ENCODE results near the gene SYNE1.
"Not testable (repeated sequence)": the region's sequence is repeated elsewhere in the genome, so short reads cannot be mapped to it uniquely, and the experiment has no call there.

Gene SYNE1

DNA sequence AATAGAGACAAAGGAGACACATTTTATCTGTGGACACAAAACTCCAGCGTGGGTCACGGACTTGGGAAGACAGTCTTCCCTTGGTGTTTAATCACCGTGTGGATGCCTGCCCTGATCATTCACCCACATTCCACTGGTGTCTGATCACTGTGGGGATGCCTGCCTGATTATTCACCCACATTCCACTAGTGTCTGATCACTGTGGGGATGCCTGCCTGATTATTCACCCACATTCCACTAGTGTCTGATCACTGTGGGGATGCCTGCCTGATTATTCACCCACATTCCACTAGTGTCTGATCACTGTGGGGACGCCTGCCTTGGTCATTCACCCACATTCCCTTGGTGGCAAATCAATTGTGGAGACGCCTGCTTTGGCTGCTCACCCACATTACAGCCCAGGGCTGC is 146.2 kb downstream of the SYNE1 start:
- not testable (repeated sequence) for DNase-seq

DNA sequence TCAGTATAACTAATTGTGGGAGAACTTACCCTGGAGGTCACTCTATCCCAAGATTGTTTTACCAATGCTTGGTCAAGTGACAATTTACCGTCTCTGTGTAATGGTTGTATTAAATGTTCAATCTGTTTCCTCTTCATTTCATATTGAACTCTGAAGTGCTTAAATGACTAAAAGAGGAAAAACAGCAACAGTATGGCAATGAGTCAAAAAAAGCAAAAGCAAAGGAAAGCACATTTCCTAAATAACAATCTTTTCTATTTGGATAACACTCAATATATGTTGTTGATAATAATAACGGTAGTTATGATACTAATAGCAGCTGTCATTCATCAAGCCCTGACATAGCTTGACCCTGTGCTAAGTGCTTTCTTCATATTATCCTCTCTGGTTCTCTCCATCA is 152.4 kb downstream of the SYNE1 start:
- DNase-seq, result no peak

DNA sequence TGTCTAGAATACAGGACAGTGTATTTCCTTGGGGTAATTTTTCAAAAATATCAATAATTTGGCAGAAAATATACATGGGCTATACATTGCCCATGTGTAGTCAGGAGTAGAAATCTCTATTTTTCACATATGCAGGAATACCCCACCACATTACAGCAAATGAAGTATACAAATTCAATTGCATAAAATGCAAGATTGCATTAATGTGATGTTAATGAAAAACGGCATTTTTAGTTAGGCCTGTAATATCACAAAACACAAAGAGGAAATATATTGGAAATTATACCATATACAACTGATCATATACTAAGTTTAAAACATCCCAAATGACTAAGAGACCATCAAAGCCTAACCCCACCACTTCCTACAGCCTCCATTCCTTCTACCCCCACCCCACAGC is 154.9 kb downstream of the SYNE1 start:
- DNase-seq, result no peak

DNA sequence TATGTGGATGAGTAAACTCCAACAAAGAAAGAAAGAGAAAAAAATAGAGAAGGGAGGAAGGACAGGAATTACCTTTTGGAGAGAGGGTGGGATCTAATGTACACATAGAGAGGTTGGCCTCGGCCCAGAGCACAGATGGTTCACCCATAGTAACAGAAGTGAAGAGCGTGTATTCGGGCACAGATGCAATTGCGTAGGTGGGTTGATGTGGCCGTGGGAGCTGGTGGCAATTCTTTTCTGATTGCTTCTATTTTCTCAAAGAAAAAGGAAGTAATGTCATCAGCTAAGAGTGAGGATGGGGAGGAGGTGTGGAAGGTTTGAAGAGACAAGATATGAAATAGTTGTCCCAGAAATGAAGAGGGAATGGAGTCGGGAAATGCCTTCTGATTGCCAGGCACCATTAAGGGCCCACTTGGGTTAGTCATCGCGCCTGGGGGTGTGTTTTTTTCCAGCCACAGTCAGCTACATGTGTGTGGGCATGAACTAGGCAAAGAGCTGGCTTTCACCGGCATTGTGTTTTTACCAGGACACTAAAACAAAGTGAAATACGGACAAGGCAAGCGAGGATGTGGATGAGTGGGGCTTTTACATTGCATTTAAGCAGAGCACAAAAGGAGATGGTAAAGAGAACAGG is 158.7 kb downstream of the SYNE1 start:
- no peak for DNase-seq

DNA sequence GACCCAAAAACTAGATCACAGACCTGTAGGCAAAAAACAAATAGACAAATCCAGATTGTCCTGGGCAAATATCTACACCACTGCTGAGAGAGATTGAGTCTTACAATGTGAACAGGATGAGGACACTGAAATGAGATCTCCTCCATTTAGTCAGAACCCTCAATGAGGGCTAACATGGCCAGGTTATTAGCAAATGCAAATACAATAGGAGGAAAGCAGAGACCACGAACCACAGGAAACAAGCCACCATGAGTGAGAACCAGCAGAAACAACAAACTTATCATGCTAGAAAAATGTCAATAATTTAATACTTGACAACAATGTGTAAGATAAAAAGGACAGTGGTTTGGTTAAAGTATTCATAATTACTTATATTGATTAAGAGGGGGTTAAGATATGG is 162.8 kb downstream of the SYNE1 start:
- no peak for DNase-seq

DNA sequence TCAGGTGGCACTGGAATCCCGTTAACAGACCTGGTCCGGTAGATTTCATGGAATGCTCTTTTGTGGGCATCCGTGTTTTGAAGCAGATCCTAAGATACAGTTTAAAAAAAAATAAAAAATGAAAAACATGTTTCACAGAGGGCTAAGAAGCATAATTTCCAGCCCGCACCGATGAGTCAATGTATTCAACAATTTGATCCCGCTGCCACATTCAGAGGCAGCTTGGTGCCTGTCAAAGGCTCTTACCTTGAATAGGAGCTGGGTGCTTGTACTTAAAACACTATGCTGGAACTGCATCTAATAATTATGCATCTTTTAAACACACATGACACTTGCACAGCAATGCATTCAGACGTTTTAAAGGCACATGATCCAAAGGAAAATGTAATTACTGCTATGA is 164.8 kb downstream of the SYNE1 start:
- no peak for DNase-seq

DNA sequence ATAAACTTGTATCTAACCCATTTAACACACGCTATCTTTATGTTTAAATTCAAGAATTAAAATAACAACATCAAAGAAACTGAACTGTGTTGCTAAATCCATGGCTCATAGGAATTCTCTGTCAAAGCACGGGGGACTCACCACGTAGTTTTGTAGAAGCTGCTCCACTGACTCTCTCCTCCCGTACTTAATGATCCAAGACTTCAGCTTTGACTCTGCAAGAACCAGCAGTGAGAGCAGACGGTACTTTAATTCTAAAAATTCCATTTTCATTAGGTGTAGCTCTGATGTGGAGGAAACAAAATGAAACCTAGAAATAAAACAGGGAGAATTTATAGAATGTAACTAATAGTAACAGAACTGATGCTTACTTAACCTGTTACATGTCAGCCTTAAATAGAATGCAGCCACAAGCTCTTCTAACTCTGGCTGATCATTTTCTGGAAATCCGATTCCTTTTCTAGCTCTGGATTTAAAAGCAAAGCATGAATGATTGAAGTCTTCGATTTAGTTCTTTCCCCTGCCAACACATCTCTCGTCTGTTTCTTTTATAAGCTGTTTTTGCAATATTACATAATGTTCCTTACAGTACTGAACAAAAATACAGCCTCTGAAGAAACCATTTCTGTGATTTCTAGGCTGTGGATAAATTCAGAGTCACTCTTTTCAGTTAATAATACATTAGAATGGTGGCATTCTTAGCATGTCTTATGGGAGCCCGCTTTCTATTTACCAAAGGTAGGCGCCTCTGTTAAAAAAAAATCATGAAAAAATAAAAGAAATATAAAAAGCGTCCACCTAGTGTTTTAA is 165.5 kb downstream of the SYNE1 start:
- DNase-seq, result no peak

DNA sequence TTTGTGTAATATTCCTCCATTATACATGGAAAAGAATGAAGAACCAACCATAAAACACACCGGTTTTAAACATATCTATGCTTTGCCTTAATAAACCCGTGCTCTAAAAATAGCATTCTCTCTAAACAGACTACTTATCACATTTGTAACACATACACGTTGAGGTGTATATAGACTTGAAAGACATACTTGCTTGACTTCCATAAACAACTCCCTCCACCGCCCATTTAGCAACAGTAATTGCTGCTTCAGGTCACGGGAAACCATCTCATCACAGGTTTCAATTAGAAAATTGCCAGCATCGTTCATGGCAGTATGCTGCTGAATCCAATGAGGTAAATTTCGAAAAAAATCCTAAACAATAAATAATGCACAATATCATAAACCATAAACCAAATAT is 174.0 kb downstream of the SYNE1 start:
- DNase-seq, result no peak

DNA sequence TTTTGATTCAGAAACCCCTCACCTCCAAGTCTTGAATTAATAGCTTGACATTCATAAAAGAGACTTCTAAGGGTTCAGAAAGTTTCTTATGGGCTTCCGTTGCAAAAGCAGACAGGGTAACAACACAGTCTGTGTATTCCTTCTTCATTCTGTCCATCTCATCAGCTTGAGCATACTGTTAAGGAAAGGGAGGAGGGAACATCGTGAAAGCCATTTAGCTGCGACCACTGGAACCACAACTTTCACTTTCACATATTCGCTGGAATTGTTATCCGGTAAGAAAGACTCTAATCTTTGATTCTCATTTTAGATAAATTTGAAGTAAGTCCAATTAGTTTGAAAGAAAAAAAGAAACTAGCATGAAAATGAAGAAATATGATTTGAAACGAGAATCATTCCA is 174.4 kb downstream of the SYNE1 start:
- DNase-seq, result peak in 1 of 4 experiments; percentile 7

DNA sequence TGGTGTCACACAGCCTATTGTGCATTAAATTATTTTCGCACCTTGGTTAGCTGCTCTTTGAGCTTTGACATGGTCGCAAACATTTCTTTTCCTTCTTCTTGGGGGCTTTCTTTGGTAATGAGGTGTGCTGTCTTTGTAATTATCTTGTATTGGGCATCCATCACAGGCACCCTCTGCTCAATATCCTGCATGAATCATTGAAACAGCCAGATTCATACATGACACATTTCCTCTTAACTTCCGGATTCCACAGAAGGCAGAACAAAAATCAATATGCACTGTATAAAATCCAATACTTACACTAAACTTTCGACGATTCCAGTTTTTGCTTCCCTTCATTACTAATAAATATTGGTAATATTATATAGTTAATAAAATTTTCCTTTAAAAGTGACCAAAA is 175.6 kb downstream of the SYNE1 start:
- DNase-seq, result no peak

DNA sequence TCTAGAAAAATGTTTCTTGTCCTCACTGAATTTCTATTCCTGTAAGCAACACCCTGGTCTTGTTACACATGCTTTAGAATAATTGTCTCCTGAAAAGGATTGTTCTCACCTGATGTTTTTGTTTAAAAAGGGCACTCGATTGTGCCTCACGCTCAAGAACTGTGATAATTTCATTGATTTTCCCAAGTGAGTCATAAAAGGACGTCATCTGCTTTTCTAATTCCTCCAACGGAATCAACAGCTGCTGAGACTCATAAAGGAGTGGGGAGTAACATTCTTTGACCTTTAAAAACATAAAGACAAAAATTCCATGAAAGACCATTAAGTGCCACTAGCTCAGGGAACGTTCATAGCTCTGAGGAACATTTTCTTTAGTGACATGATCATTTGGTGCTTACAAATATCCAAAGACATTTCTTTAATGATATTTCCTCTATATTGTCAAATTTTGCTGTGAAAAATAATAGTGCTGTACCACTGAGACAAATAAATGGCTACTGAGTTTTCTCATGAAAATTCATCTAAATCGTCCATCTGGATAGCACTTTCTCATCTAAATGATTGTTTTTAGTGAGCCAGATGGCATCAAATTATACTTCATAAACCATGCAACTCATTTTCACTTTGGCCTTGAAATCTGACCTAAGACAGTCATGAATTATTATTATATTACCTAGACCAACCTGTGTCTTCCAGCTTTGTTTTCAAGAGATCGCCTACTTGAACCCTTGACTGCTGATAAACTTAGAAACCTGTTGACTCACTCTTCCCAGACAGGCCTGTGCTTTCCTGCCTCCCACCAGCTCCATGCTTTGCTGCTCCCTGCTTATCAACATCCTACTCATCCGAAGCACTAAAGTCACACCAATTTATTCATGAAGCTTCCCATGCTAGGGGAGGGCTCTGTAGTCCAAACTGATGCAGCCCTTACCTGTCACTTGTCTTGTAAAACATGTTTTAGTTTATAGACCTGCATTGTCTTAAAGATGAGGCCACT is 178.2 kb downstream of the SYNE1 start:
- DNase-seq, result no peak

DNA sequence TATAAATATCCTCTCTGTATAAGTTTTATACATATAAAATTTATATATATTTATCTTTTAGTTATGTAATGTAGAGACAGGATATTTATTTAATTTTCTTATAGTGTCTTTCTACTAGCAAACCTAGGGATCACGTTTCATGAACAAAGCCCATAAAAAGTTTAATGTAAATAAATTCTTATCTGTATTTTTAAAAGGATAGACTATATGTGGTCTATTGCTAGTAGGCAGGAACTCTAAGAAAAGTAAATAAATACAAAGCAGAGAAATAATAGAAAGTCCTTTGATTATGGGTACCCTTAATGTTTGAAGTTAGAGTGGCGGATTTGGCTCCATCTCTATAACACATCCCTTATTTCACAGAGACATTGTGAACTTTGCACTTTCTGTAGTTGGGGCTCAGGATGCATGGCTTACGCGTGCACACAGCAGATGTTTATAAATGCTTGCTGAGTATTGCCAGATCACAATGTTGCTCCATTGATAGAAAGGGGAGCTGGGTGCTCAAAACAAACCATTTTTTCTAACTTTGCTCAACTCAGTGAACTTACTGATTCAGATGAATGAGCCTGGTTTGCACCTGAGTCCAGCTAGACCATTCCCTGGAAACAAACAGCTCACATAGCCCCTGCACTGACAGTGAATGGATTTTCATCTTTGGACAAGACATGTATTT is 179.1 kb downstream of the SYNE1 start:
- DNase-seq, result no peak

DNA sequence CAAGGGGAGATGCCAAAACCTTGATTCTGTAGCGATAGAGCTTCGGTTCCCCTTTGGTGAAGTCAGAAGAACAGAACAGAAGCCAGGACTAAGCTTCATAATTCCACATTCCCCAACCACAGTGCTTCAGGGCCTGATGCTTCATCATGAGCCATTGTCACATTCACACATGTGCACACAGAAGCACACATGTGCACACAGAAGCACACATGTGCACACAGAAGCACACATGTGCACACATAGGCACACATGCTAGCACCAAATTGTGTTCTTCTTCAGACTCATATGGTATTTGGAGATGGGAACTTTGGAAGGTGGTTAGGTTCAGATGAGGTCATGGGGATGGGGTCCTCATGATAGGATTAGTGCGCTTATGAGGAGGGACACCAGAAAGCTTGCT is 183.2 kb downstream of the SYNE1 start:
- DNase-seq, result no peak

DNA sequence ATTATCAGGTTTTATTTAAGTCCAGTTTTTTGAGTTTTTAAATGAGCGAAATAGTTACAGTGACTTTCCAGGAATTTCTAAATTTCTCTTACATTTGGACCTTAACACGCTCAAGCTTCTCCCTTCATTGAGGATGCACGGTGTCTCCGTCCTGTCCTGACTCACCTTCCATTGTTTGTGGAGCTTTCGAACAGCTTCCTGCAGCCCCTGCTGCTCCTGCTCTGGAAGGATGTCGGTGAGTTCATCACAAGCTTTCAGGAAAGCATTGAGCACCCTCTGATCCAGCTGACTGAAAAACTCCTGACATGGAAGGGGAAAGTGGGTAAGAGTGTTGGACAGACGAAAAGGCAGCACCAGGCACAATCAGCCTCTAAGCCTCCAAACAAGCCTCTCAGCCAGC is 183.7 kb downstream of the SYNE1 start:
- DNase-seq, result no peak

DNA sequence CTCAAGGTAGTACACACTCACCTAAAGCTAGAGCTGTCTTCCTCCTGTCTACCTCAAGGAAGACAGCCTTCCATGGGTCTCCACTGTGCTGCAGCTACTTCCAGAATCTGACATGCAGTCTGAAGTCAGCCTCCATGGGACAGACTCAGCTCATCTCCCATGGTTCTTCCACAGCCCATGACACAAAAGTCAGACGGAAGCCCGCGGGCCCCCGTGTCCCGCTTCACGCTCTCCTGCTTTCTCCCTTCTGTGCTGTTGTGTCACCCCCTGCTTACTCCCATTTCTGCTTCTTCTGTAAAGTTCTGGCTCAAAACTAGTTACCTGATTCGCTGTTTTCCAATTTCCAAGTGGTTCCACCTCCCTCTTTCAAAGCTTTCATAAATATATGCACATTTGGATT is 184.5 kb downstream of the SYNE1 start:
- no peak for DNase-seq

DNA sequence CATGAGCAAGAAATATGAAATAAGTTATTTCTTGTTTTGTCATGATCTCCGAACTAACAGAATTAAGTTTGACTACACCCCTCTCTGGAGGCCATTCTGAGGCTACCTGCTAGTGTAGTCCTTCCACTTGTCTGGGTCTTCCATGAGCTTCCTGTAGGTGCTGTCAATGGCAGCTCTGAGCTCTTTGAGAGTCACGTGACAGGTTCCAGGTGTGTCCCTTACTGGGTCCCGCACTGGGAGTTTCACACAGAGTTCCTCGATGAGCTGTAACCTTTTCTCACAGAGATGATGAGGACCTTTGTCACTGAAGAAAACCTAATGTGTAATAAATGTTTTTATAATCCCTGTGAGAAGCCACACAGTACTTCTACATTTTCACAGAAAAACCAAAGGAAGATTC is 186.6 kb downstream of the SYNE1 start:
- DNase-seq, result no peak

DNA sequence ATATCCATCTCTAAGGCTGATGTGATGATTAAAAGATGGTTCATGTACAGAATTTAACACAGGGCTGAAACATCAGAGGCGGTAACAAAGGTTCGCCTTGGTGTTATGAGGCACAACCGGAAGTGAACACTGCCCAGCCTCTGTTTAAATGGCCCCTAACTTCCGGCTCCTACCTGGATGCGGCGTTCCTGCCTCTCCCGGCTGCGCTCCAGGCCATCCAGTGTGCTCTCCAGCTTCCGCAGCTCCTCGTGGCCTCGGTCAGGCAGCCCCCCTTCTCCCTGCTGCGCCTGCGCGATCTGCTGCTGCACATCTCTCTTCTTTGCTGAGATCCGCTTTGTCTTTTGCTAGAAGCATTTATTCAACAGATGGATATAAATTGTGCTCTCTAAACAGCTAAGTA is 195.3 kb downstream of the SYNE1 start:
- DNase-seq, result no peak

DNA sequence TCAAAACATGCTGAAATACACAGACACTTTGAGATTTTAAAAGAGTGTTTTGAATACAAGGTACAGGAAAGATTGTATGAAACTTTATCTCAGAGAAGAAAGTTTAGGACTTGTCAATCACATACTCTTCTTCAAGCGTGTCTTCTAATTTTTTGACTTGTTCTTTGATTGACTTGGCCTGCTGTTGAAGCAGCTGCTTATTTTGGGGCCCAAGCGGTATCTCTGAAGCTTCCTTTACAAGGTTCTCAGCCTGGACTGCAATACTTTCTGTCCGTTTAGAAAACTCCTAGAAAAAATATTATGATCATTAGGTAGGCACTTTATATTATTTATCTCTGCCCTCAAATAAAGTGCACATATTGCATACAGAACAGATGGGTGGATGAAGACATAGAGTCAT is 201.3 kb downstream of the SYNE1 start:
- DNase-seq, result no peak

DNA sequence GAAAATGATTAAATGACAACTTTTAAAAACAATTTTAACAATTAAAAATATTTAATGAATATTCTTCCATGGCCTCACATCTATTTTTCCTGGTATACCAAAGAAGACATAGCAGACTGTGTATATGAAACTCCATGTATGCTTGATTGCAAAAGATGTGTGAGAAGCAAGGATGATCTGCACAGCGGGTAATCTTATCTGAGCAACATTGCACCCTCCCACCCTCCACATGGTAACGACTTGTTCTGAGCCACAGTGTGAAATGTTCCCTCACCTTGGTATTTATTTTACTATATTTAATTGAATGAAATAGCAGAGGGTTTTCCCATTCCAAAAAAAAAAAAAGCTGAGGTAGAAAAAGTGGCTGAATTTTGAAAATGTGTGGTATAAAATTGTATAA is 204.4 kb downstream of the SYNE1 start:
- DNase-seq, result no peak

DNA sequence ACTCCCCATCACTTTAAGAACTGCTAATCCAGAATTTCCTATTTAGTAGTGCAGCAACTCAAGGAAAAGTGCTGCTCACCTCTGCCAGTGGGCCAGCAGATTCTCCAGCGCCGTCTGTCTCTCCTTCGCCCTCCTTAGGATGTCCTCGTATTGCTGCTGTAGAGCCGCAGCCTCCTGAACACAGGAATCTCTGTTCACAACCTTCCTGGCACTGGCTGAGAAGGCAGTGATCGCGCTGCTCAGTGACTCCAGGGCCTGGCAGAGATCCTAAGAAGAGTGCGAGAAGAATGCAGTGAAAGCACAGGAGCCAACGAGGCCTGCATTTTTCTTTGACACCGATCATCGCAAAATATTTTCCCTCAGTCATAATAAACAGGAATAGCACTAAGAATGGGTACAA is 209.0 kb downstream of the SYNE1 start:
- no peak for DNase-seq

DNA sequence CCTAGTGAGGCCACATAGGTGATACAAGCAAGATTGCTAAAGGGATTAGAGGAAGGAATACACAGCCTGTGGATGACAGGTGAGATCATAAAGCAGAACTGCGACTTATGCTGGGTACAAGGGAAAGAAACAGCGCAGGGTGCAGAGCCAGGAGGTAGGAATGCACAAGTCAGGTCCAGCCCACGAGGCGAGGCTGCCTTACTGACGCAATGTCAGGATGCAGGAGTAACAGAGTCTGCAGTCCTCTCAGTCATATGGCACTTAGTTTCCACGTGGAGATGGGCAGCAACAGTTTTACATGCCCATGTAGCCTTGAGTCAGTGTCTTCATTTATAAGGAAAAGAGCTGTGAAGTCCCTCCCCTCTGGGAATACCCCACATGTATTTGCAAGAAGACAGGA is 210.9 kb downstream of the SYNE1 start:
- no peak for DNase-seq

DNA sequence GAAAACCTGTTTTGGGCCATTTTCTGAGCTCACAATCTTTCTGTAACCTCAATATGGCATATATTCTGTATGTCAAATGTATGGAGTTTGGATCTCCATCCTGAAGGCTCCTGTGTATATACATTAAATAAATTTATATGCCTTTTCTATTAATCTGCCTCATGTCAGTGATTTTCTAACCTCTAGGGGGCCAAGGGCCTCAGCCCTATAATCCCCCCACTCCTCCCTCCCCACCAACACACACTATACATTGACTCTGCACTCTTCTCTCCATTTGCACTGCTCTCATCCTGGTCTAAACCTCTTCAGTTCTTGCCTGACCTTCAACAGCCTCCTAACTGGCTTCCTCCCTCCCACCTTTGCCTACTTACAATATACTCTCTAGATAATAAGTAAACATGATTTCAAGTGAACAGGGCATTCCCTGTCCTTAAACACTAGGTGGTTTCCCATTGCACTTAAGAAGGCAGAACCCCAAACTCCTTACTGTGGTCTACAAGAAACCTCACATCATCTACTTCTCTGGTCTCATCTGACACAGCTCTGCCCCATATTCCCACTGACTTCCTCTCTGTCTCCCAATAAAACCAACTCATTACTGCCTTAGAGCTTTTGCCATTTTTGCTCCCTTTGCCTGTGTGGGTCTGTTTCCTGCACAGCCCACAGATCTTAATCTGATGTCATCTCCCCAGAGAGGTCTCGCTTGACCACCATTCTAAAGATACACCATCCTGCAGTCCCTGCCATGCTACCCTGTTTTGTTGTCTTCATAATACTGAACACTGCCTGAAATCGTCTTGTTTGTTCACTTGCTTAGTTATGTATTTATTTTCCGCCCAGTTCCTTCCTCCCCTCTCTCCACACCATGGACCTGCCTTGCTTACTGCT is 213.7 kb downstream of the SYNE1 start:
- DNase-seq, result no peak
